Measurements from ENCODE around the gene CACNB1.

- TF ChIP-seq EP300 (IDR thresholded peaks at IDR 0.05), result no peak
- TF ChIP-seq CTCF (IDR thresholded peaks at IDR 0.05), result no peak
Observed at GRCh38 chr17:39217734-39218369, 20.4 kb upstream of the CACNB1 start.
